Muscle of leg (tissue), 11 donors: ENCODE data around the gene PRKCE. TPM values are rescaled to one million over a fixed set of nuclear protein-coding genes. Genes with fewer than 3 reads are reported as not detected.
A peak's percentile ranks its signal among the peaks of the same experiment; 100 is the strongest.

Experiments
- DNase-seq: peaks from one replicate; pipeline ENCODE4 v3.0.0; 2013
- H3K27ac ChIP-seq: one replicate; pipeline ENCODE4 v1.5.1; 2013; ENCODE audit warnings: mild to moderate bottlenecking, low read length, control low read depth
- H3K27me3 ChIP-seq: one replicate; pipeline ENCODE4 v1.6.1; 2013; ENCODE audit warnings: low read length; ENCODE audit not compliant: control insufficient read depth, insufficient read depth
- H3K36me3 ChIP-seq: one replicate; pipeline ENCODE4 v1.6.1; 2013; ENCODE audit warnings: low read length; ENCODE audit not compliant: control insufficient read depth, insufficient read depth
- H3K4me1 ChIP-seq: one replicate; pipeline ENCODE4 v1.6.1; 2013; ENCODE audit warnings: low read length; ENCODE audit not compliant: control insufficient read depth, insufficient read depth
- H3K4me3 ChIP-seq: one replicate; pipeline ENCODE4 v1.5.1; 2013; ENCODE audit warnings: low read length, control low read depth
- H3K9me3 ChIP-seq: replicated peaks from 2 replicates; pipeline ENCODE4 v1.6.1; 2013; ENCODE audit warnings: low read depth, low read length; ENCODE audit not compliant: control insufficient read depth
- WGBS: methylation state at CpG from one replicate; pipeline ENCODE4 v1.1.5; 2013; ENCODE audit warnings: missing lambda C conversion rate; ENCODE audit not compliant: insufficient coverage; 5-methylcytosine and 5-hydroxymethylcytosine counted together
- polyA plus RNA-seq, 8 donors: library from polyadenylated mRNA; unstranded; fragments of 120-200 nt; gene quantifications; one replicate each; pipeline versions ENCODE4 v1.2.1 to v1.2.3, GENCODE V29; 2013; ENCODE audit warnings: inconsistent platforms in 1 of 8, low replicate concordance in 1 of 8; ENCODE audit not compliant: insufficient read length in 8 of 8, insufficient read depth in 1 of 8
- total RNA-seq: library from RNA; stranded (reverse); fragments of 120-200 nt; gene quantifications from one replicate; pipeline ENCODE4 v1.2.4, GENCODE V29; 2013

PRKCE gene
- total and polyA plus RNA-seq, 9 donors, result 3.5 to 8.6 (median 6.3) TPM

- peaks cover 6% of the 10 kb centered on the region for H3K4me1 ChIP-seq
- H3K4me3 ChIP-seq, result no peak overlapping the region
- no peak overlapping the region for H3K27ac ChIP-seq
- peaks cover 5% of the 10 kb centered on the region for H3K9me3 ChIP-seq
- 73% methylated on average over 2 of the region's 2 CpGs for WGBS
- no peak for DNase-seq
- H3K36me3 ChIP-seq, result no peaks in the 10 kb centered on the region
- no peaks in the 10 kb centered on the region for H3K27me3 ChIP-seq
These were observed 98.5 kb downstream of the PRKCE start for GRCh38 chr2:45750001-45750400.

- WGBS, result 100% methylated on average over 1 of the region's 1 CpG
- Histone ChIP-seq H3K36me3 (no peaks in the 10 kb centered on the region), H3K9me3 (peaks cover 5% of the 10 kb centered on the region), H3K27me3 (no peaks in the 10 kb centered on the region), H3K4me3 (no peak overlapping the region), H3K27ac (no peak overlapping the region), H3K4me1 (peaks cover 6% of the 10 kb centered on the region)
- no peak for DNase-seq
These were observed 99.0 kb downstream of the PRKCE start for GRCh38 chr2:45750484-45750883.

- no peaks in the 10 kb centered on the region for H3K27me3 ChIP-seq
- no peak for DNase-seq
- H3K4me3 ChIP-seq, result no peak overlapping the region
- H3K9me3 ChIP-seq, result no peaks in the 10 kb centered on the region
- H3K4me1 ChIP-seq, result peaks cover 6% of the 10 kb centered on the region
- no peak overlapping the region for H3K27ac ChIP-seq
- no peaks in the 10 kb centered on the region for H3K36me3 ChIP-seq
- WGBS, result 100% methylated on average over 1 of the region's 4 CpGs
These were observed 101.9 kb downstream of the PRKCE start for GRCh38 chr2:45753381-45753780.

DNA sequence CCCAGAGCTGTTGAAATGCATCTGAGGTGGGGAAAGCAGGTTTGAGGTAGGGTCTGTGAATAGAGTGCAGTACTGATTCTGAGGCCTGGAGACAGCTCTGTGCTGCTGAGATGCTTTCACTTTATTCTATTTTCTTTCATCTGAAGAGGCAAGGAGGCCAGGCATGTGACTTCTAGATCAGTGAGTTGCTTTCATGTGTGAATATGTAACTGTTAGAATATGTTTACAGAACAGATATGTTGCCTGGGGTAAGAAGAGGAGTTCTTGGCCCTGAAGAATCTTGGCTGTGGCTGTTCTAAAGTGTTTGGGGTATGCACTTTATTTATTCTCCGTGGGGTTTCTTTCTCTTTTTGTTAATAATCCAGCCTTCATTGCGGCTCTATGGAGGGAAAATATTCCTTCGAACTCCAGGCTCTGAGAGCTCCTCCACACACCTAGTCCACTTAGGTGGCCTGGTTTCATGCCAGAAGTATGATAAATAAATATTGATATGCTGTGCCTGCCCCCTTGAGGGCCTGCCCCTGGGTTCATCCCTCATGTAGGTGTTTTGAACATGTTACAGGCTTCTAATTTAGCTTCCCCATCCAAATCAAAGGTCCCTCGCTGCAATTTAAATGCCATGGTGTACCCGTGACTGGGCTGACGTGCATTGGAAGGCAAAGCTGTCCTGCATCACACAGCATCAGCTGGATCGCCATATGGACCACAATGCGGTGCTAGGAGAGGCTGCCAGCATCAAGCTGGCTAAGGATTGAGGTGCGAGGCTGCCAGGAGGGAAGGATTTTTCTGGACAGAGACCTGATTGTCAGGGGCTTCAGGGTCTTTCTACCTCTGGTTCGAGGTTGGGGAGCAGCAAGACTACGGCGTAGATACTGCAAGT is 102.9 kb downstream of the PRKCE start:
- 72% methylated on average over 8 of the region's 12 CpGs for WGBS

GRCh38 chr2:45755585-45756335 is 104.3 kb downstream of the PRKCE start:
- Histone ChIP-seq H3K27ac (no peak overlapping the region), H3K4me1 (peaks cover 22% of the 10 kb centered on the region), H3K9me3 (no peaks in the 10 kb centered on the region), H3K4me3 (no peak overlapping the region), H3K36me3 (no peaks in the 10 kb centered on the region), H3K27me3 (no peaks in the 10 kb centered on the region)
- no peak for DNase-seq
- 64% methylated on average over 6 of the region's 8 CpGs for WGBS

More for the DNA sequence above, 102.9 kb downstream of the PRKCE start:
- DNase-seq, result peak; percentile 40
- no peaks in the 10 kb centered on the region for H3K27me3 ChIP-seq
- no peak overlapping the region for H3K4me3 ChIP-seq
- H3K9me3 ChIP-seq, result no peaks in the 10 kb centered on the region
- H3K27ac ChIP-seq, result no peak overlapping the region
- H3K4me1 ChIP-seq, result peaks cover 14% of the 10 kb centered on the region
- no peaks in the 10 kb centered on the region for H3K36me3 ChIP-seq

- Histone ChIP-seq H3K27me3 (no peaks in the 10 kb centered on the region), H3K4me3 (no peak overlapping the region), H3K27ac (no peak overlapping the region), H3K4me1 (peaks cover 22% of the 10 kb centered on the region), H3K9me3 (no peaks in the 10 kb centered on the region), H3K36me3 (no peaks in the 10 kb centered on the region)
- 73% methylated on average over 1 of the region's 1 CpG for WGBS
- DNase-seq, result no peak
These were observed 106.5 kb downstream of the PRKCE start for GRCh38 chr2:45758018-45758417.

GRCh38 chr2:45759310-45759851 is 107.9 kb downstream of the PRKCE start:
- H3K36me3 ChIP-seq, result no peaks in the 10 kb centered on the region
- no peak overlapping the region for H3K4me3 ChIP-seq
- peak; percentile 88 for DNase-seq
- H3K27ac ChIP-seq, result peak overlapping the region; percentile 4
- H3K9me3 ChIP-seq, result no peaks in the 10 kb centered on the region
- WGBS, result 26% methylated on average over 12 of the region's 15 CpGs
- H3K4me1 ChIP-seq, result peaks cover 19% of the 10 kb centered on the region
- no peaks in the 10 kb centered on the region for H3K27me3 ChIP-seq

GRCh38 chr2:45761635-45762034 is 110.2 kb downstream of the PRKCE start:
- Histone ChIP-seq H3K27me3 (no peaks in the 10 kb centered on the region), H3K36me3 (no peaks in the 10 kb centered on the region), H3K4me1 (peaks cover 33% of the 10 kb centered on the region), H3K27ac (no peak overlapping the region), H3K4me3 (no peak overlapping the region), H3K9me3 (no peaks in the 10 kb centered on the region)
- DNase-seq, result no peak
- WGBS, result 77% methylated on average over 4 of the region's 4 CpGs

DNA sequence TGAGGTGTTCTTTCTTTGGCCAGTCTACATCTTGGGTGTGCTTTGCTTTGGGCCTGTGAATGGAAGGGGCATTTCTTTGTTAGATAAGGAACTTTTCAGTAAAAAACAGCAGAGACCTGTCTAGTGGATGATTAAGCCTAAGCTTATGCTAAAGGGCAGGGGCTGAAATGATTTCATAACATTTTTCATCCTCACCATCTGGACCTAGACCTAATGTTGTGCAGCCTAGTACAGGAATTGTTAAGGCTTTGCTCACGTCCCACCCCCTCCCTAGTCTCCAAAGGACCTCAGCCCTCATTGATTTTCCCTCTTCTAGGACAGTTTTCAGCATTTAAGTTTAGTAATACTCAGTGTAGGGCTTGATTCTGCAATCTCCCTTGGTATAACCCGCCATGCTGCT is 111.8 kb downstream of the PRKCE start:
- H3K27me3 ChIP-seq, result no peaks in the 10 kb centered on the region
- no peak for DNase-seq
- H3K27ac ChIP-seq, result no peak overlapping the region
- H3K4me1 ChIP-seq, result peaks cover 33% of the 10 kb centered on the region
- no peaks in the 10 kb centered on the region for H3K9me3 ChIP-seq
- H3K36me3 ChIP-seq, result no peaks in the 10 kb centered on the region
- no peak overlapping the region for H3K4me3 ChIP-seq
- 100% methylated on average over 1 of the region's 2 CpGs for WGBS

GRCh38 chr2:45763797-45764196 is 112.3 kb downstream of the PRKCE start:
- Histone ChIP-seq H3K4me1 (peaks cover 31% of the 10 kb centered on the region), H3K27me3 (no peaks in the 10 kb centered on the region), H3K4me3 (no peak overlapping the region), H3K36me3 (no peaks in the 10 kb centered on the region), H3K27ac (no peak overlapping the region), H3K9me3 (no peaks in the 10 kb centered on the region)
- 100% methylated on average over 1 of the region's 5 CpGs for WGBS
- no peak for DNase-seq
